Uterus (tissue), 4 donors: ENCODE measurements around the gene CKM. TPM values are rescaled to one million over a fixed set of nuclear protein-coding genes. Genes with fewer than 3 reads are reported as not detected.

Experiments
- DNase-seq, 2 donors: peaks; one replicate each; pipeline ENCODE4 v3.0.0-alpha.2; 2019 to 2020
- H3K27ac ChIP-seq, 2 donors: fragments of 200-600 bp; sonication (generic); 1 replicate in 1 of 2; 2 replicates in 1 of 2; pipeline ENCODE4 v1.5.1; 2016 to 2018
- H3K27me3 ChIP-seq, 2 donors: fragments of 200-600 bp; sonication (generic); one replicate each; pipeline ENCODE4 v1.5.1; 2018 to 2019; ENCODE audit warnings: control low read depth in 1 of 2
- H3K36me3 ChIP-seq, 2 donors: fragments of 200-600 bp; sonication (generic); one replicate each; pipeline ENCODE4 v1.5.1; 2019; ENCODE audit warnings: control low read depth in 1 of 2
- H3K4me1 ChIP-seq, 2 donors: fragments of 200-600 bp; sonication (generic); one replicate each; pipeline ENCODE4 v1.5.1; 2018 to 2019; ENCODE audit warnings: control low read depth in 1 of 2
- H3K4me3 ChIP-seq, 2 donors: fragments of 200-600 bp; sonication (generic); 1 replicate in 1 of 2; 2 replicates in 1 of 2; pipeline ENCODE4 v1.5.1; 2018 to 2019; ENCODE audit warnings: mild to moderate bottlenecking in 1 of 2
- H3K9me3 ChIP-seq, 2 donors: fragments of 200-600 bp; sonication (generic); one replicate each; pipeline ENCODE4 v1.5.1; 2019; ENCODE audit warnings: control low read depth in 1 of 2
- POLR2A ChIP-seq, 2 donors: fragments of 450-650 bp; IDR thresholded peaks; one replicate each; pipeline ENCODE4 v1.6.1; 2016; ENCODE audit warnings: antibody characterized with exemption in 2 of 2, mild to moderate bottlenecking in 1 of 2, moderate library complexity in 1 of 2
- intact Hi-C: fragments of 100-400 bp; cut with DNase I; formaldehyde crosslinking; loops from one replicate; pipeline ENCODE4 v1.15.1; 2023; ENCODE audit warnings: low total_unique reads
- total RNA-seq, 4 donors: library from RNA; depleted of rRNA in 3 of 4; stranded (reverse); fragments of >200 nt in 3 of 4; gene quantifications; one replicate each; pipeline versions ENCODE4 v1.1.0 to v1.2.4, GENCODE V29; 2014 to 2023
- TF ChIP-seq, protein P1 (sequence below), 4 experiments: fragments of 200-600 bp in 2 of 4; fragments of 450-650 bp in 2 of 4; sonication (generic) in 2 of 4; IDR thresholded peaks; one replicate each; pipeline ENCODE4 v1.5.1; 2016 to 2019; ENCODE audit warnings: antibody characterized with exemption in 4 of 4, mild to moderate bottlenecking in 2 of 4, moderate library complexity in 1 of 4
- donor health status: DM: yes; HTN: yes; CAD: no.

Gene CKM
- total RNA-seq, 4 donors from 2014 or later: 1.1 to 2.5 TPM; not detected in 2

DNA sequence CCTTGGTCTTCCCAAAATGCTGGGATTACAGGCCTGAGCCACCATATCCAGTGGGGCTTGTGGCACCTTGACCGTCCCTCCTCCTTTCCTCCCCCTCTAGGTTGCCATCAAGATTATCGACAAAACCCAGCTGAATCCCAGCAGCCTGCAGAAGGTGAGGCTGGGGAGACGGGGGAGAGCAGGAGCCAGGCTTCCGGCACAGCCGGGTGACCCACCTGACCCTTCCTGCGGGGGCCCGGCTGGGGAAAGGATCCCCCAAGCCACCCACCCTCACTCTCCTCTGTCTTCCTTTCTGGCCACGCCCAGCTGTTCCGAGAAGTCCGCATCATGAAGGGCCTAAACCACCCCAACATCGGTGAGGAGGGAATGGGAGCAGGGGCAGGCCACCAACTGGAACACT is 59.7 kb downstream of the CKM start:
- Histone ChIP-seq H3K36me3 (no peaks in the 10 kb centered on the region), H3K4me3 (no peak overlapping the region)
- no peak for TF ChIP-seq POLR2A (IDR thresholded peaks at IDR 0.05)
- TF ChIP-seq, protein P1, sequence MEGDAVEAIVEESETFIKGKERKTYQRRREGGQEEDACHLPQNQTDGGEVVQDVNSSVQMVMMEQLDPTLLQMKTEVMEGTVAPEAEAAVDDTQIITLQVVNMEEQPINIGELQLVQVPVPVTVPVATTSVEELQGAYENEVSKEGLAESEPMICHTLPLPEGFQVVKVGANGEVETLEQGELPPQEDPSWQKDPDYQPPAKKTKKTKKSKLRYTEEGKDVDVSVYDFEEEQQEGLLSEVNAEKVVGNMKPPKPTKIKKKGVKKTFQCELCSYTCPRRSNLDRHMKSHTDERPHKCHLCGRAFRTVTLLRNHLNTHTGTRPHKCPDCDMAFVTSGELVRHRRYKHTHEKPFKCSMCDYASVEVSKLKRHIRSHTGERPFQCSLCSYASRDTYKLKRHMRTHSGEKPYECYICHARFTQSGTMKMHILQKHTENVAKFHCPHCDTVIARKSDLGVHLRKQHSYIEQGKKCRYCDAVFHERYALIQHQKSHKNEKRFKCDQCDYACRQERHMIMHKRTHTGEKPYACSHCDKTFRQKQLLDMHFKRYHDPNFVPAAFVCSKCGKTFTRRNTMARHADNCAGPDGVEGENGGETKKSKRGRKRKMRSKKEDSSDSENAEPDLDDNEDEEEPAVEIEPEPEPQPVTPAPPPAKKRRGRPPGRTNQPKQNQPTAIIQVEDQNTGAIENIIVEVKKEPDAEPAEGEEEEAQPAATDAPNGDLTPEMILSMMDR (IDR thresholded peaks at IDR 0.05): no peak

DNA sequence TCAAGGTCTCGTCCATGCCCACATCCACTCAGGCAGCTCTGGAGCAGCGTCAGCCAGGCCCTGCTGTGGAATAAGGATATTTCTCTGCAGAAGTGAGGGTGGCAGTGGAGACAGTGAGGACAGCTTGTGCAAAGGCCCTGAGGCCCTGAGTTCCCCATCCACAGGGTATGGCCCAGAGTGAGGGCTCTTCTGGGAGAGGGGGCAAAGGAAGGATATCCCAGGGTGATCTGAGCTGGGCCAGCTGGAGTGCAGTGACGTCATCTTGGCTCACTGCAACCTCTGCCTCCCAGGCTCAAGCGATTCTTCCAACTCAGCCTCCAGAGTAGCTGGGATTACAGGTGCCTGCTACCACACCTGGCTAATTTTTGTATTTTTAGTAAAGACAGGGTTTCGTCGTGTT is 60.1 kb downstream of the CKM start:
- intact Hi-C loops: no loop called here
- Histone ChIP-seq H3K36me3 (no peaks in the 10 kb centered on the region), H3K27me3 (no peaks in the 10 kb centered on the region), H3K9me3 (no peaks in the 10 kb centered on the region), H3K4me1 (no peaks in the 10 kb centered on the region), H3K4me3 (no peak overlapping the region), H3K27ac (no peak overlapping the region)
- no peak for DNase-seq
- TF ChIP-seq POLR2A (IDR thresholded peaks at IDR 0.05): no peak
- TF ChIP-seq, protein P1 (IDR thresholded peaks at IDR 0.05): no peak

More for the DNA sequence above, 59.7 kb downstream of the CKM start:
- Histone ChIP-seq H3K27ac (no peak overlapping the region), H3K9me3 (no peaks in the 10 kb centered on the region), H3K27me3 (no peaks in the 10 kb centered on the region), H3K4me1 (no peaks in the 10 kb centered on the region)
- DNase-seq: no peak
- intact Hi-C loops: no loop called here

DNA sequence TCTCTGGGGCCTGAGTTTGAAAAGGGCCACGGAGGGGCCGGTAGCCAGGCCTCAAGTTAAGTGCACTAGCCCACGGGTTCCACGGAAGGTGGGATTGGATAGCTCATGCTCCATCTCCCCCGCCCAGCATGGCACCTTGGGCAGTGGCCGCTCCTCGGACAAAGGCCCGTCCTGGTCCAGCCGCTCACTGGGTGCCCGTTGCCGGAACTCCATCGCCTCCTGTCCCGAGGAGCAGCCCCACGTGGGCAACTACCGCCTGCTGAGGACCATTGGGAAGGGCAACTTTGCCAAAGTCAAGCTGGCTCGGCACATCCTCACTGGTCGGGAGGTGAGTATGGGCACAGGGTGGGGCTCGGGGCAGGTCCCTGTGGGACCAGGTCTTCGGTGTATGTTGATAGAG is 63.8 kb downstream of the CKM start:
- intact Hi-C loops: no loop called here

DNA sequence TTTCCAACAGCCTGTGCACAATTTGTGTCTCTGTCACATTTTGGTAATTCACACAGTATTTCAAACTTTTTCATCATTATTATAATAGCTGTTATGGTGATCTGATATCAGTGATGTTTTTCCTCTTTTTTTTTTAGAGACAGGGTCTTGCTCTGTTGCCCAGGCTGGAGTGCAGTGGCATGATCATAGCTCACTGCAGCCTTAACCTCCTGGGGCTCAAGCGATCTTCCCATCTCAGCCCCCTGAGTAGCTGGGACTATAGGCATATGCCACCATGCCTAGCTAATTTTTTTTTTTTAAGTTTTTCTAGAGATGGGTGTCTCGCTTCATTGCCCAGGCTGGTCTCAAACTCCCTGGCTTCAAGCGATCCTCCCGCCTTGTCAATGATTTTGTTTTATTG is 65.8 kb downstream of the CKM start:
- intact Hi-C loops: no loop called here
- Histone ChIP-seq H3K27me3 (no peaks in the 10 kb centered on the region), H3K27ac (no peak overlapping the region), H3K36me3 (no peaks in the 10 kb centered on the region), H3K4me1 (peaks cover 0 to 5% of the 10 kb centered on the region in 2 donors), H3K9me3 (no peaks in the 10 kb centered on the region), H3K4me3 (no peak overlapping the region)
- DNase-seq: no peak
- TF ChIP-seq, protein P1 (IDR thresholded peaks at IDR 0.05): no peak
- no peak for TF ChIP-seq POLR2A (IDR thresholded peaks at IDR 0.05)

More for the DNA sequence above, 63.8 kb downstream of the CKM start:
- no peak for DNase-seq
- Histone ChIP-seq H3K27ac (no peak overlapping the region), H3K4me3 (no peak overlapping the region), H3K4me1 (no peaks in the 10 kb centered on the region), H3K27me3 (no peaks in the 10 kb centered on the region), H3K9me3 (no peaks in the 10 kb centered on the region), H3K36me3 (no peaks in the 10 kb centered on the region)
- TF ChIP-seq, protein P1 (IDR thresholded peaks at IDR 0.05): no peak
- no peak for TF ChIP-seq POLR2A (IDR thresholded peaks at IDR 0.05)

Other genes starting within 250 kb of the CKM start
- gene ZNF296, start 246.4 kb downstream of the CKM start, total RNA-seq: under 1 TPM in 1 of 4 donors, not detected in 3; 0.27 TPM
- gene GEMIN7, start 243.6 kb downstream of the CKM start, total RNA-seq: 10 to 100 TPM in 3 of 4 donors, 1 to 10 TPM in 1; 3.5 to 18.4 (median 13.7) TPM
- gene PPP1R37, start 229.7 kb downstream of the CKM start, total RNA-seq: 10 to 100 TPM in 3 of 4 donors, 1 to 10 TPM in 1; 6.7 to 43.8 (median 24.4) TPM
- gene NKPD1, start 161.9 kb downstream of the CKM start, total RNA-seq: under 1 TPM in 1 of 4 donors, not detected in 3; 0.21 TPM
- 10 to 100 TPM in 3 of 4 donors, 1 to 10 TPM in 1; 4.1 to 25.9 (median 16.5) TPM for gene TRAPPC6A, start 144.6 kb downstream of the CKM start, total RNA-seq
- gene BLOC1S3, start 144.1 kb downstream of the CKM start, total RNA-seq: 10 to 100 TPM in 2 of 4 donors, 1 to 10 TPM in 1, not detected in 1; 4.6 to 16.2 (median 10.2) TPM
- gene EXOC3L2, start 77.5 kb downstream of the CKM start, total RNA-seq: 1 to 10 TPM; 2.4 to 7.2 (median 6.4) TPM
- 10 to 100 TPM; 13.5 to 51.5 (median 15.5) TPM for gene MARK4, start 71.6 kb downstream of the CKM start, total RNA-seq
- gene KLC3, start 17.9 kb upstream of the CKM start, total RNA-seq: under 1 TPM in 1 of 4 donors, not detected in 3; 0.55 TPM
- gene ERCC2, start 47.7 kb upstream of the CKM start, total RNA-seq: 10 to 100 TPM in 2 of 4 donors, 1 to 10 TPM in 2; 1.8 to 16.6 (median 10.5) TPM
- gene PPP1R13L, start 82.2 kb upstream of the CKM start, total RNA-seq: 10 to 100 TPM in 1 of 4 donors, 1 to 10 TPM in 2, under 1 TPM in 1; 0.51 to 30.2 (median 3.0) TPM
- 10 to 100 TPM in 1 of 4 donors, 1 to 10 TPM in 2, under 1 TPM in 1; 0.26 to 11.3 (median 3.5) TPM for gene POLR1G, start 83.8 kb upstream of the CKM start, total RNA-seq
- gene ERCC1, start 101.0 kb upstream of the CKM start, total RNA-seq: 100 to 1,000 TPM in 1 of 4 donors, 10 to 100 TPM in 3; 37.9 to 130 (median 68.0) TPM
- gene FOSB, start 145.1 kb upstream of the CKM start, total RNA-seq: 10 to 100 TPM in 2 of 4 donors, 1 to 10 TPM in 1, not detected in 1; 8.1 to 52.1 (median 28.6) TPM
- 1 to 10 TPM in 3 of 4 donors, not detected in 1; 5.9 to 9.0 (median 7.0) TPM for gene RTN2, start 174.2 kb upstream of the CKM start, total RNA-seq
- gene PPM1N, start 175.6 kb upstream of the CKM start, total RNA-seq: 10 to 100 TPM in 1 of 4 donors, not detected in 3; 42.5 TPM
- 100 to 1,000 TPM in 1 of 4 donors, 10 to 100 TPM in 3; 21.5 to 157 (median 38.3) TPM for gene VASP, start 184.6 kb upstream of the CKM start, total RNA-seq